ENCODE measurements around the gene SETD7. TPM values are rescaled to one million over a fixed set of nuclear protein-coding genes. Genes with fewer than 3 reads are reported as not detected.

Gene SETD7
- total and polyA plus RNA-seq, 2 of the 4 experiments (the other 2 are of a cell fraction): 17.0 to 46.6 TPM

GRCh38 chr4:139470295-139470694, 85.7 kb downstream of the SETD7 start:
- Histone ChIP-seq H2BK120ac (ENCODE audit: low read depth, low read length) (no peak overlapping the region), H3K9me1 (ENCODE audit: insufficient read depth, low read length) (no peaks in the 10 kb centered on the region), H2BK5ac (ENCODE audit: low read depth, low read length, poor library complexity, severe bottlenecking) (no peak overlapping the region), H2AK5ac (ENCODE audit: low read depth, low read length) (no peak overlapping the region), H3K4me2 (ENCODE audit: low read depth, low read length) (no peak overlapping the region), H3K79me1 (ENCODE audit: low read depth in 1 of 2, low read length in 2 of 2) (peaks cover 22 to 38% of the 10 kb centered on the region in 2 experiments), H3K23ac (ENCODE audit: low read depth, low read length) (no peak overlapping the region), H3K4me3 (ENCODE audit: insufficient read depth, low read depth, low read length) (no peak overlapping the region), H3K14ac (replicated peaks; ENCODE audit: low read depth, low read length) (no peak overlapping the region), H4K5ac (ENCODE audit: low read depth, low read length) (no peak overlapping the region), H2BK15ac (ENCODE audit: low read depth, low read length) (no peak overlapping the region), H3K27me3 (ENCODE audit: control insufficient read depth, insufficient read depth, low read length) (no peaks in the 10 kb centered on the region), H3K56ac (ENCODE audit: extremely low read depth, insufficient read depth, low read length) (no peak overlapping the region), H4K8ac (ENCODE audit: low read depth in 2 of 2, low read length in 2 of 2) (no peak overlapping the region), H3K9ac (ENCODE audit: low read depth, low read length) (no peak overlapping the region), H2BK20ac (ENCODE audit: low read depth, low read length) (no peak overlapping the region), H4K91ac (ENCODE audit: insufficient read depth, low read depth, low read length) (no peak overlapping the region), H2AK9ac (replicated peaks; ENCODE audit: low read depth, low read length, poor library complexity) (no peak overlapping the region), H4K20me1 (ENCODE audit: insufficient read depth, low read length) (peaks cover 21% of the 10 kb centered on the region; the same call in 1 of the 2 replicates), H3K4ac (ENCODE audit: low read depth, low read length) (no peak overlapping the region), H3K4me1 (ENCODE audit: control insufficient read depth, insufficient read depth, low read length) (no peaks in the 10 kb centered on the region; the same call in 1 of the 2 replicates), H3K27ac (ENCODE audit: insufficient read depth, low read length) (no peak overlapping the region), H3K18ac (ENCODE audit: low read depth, low read length) (no peak overlapping the region), H2AFZ (replicated peaks; ENCODE audit: low read length, poor library complexity) (no peak overlapping the region), H3K9me3 (ENCODE audit: control insufficient read depth, insufficient read depth, low read length) (peaks cover 8% of the 10 kb centered on the region), H3K36me3 (ENCODE audit: control insufficient read depth, insufficient read depth, low read length) (peaks cover 3% of the 10 kb centered on the region; the same call in 1 of the 2 replicates)
- BruUV-seq (replicated peaks): no TSS peak
- in situ Hi-C loops (cut with MboI; ENCODE audit: low sequenced_read_pairs): no loop called here
- ATAC-seq (ENCODE audit: low read depth) (no peak), DNase-seq (no peak)
- POLR2A ChIA-PET (ENCODE audit: unreplicated experiment): no interaction called here
- intact Hi-C loops (cut with micrococcal nuclease): no loop called here
- TF ChIP-seq MAZ (IDR thresholded peaks at IDR 0.05; ENCODE audit: borderline replicate concordance, low read depth, low read length) (no peak), NFE2L2 (IDR thresholded peaks at IDR 0.05; ENCODE audit: low read depth, low read length) (no peak), CEBPB (IDR thresholded peaks at IDR 0.05; ENCODE audit: low read depth, low read length) (no peak), RAD21 (IDR thresholded peaks at IDR 0.05; ENCODE audit: low read length) (no peak)
- dilution Hi-C loops (cut with HindIII; ENCODE audit: low sequenced_read_pairs, unreplicated experiment): no loop called here
- CTCF ChIA-PET: no interaction called here
